GM18508 (cell line): ENCODE measurements around the gene RBFOX2.

Experiments used
- ATAC-seq: cut with Tn5 transposase; IDR thresholded peaks from one replicate; pipeline ENCODE4 v1.9.1; 2021; ENCODE audit warnings: moderate number of reproducible peaks; ENCODE audit not compliant: insufficient read depth, unreplicated experiment

Gene RBFOX2

DNA sequence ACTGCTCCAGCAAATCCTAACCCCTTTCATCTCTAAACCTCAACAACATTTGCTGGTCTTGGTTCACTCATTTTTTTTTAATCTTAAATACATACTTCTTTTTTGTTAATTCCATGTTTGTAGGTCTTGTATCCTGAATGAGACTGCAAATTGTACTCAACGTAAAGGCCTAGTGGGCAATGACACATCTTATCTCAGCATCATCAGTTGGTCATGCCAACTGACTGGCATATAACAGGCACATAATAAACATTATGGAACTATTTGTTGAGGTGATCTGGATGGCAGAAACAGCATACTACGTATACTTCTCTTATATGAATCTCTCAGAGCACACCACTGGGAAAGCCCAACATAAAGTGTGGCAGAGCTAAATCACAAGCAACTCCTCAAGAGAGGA, 116.7 kb downstream of the RBFOX2 start:
- ATAC-seq = no peak

DNA sequence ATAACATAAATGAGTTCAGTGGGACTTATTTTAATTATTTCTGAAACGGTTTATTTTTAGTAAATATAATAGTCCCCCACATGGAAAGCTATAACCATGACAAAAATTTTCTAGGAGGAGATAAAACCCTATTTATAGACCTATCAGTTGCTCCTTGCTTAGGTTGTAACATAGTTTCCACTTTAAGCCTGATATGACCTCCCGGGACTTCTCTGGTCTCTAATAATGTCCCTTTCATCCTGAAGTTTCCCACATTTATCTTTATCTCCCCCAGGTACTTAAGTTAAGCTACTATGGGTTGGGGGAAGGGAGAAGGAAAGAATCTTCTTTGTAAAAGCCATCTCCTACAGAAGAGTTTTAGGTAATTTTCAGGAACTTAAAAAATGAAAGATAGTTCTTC, 117.7 kb downstream of the RBFOX2 start:
- no peak for ATAC-seq

DNA sequence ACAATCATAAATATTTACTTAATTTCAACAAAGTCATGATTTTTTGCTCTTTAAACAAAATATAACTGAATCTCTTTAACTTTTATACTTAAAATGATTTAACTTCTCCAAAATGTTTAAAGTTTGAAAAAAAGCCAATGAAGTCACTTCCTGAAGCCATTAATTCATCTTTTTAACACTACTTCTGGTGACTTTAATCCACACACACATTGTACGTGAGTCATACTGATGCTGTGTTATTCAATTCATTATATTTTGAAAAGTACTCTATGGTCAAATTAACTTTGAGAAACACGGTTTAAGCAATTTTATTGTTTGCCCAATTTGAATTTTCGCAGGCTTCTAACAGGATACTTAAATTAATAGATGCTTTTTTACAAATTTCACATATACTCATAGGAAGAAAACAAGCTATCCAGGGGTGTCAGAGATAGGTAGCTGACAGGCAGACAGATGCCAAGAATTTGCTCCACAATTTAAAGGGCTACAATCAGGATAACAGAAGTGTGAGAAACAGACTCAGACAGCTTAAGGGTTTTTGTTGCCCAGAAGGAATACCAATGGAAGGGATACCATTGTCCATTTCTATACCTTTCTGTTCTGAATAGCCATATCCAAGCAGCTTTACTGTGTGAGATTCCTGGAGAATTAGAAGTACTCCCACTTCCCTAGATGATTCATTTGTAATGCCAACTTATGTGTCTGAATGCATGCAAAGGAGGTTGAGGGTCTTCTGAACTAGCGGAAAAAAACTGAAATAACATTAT, 118.4 kb downstream of the RBFOX2 start:
- no peak for ATAC-seq

DNA sequence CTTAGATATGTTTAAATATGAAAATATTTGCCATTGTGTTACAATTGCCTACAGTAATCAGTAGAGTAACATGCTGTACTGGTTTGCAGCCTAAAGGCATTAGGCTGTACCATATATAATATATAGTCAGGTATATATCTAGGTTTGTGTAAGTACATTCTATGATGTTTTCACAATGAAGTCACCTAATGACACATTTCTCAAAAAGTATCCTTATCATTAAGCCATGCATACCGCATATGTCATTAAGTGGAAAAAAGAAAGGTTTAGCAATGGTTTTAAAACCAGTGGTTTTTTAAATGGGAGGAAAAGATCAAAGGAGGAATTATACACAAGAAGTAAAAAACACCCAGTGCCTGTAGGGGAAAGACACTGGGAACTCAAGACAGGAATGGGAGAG, 122.7 kb downstream of the RBFOX2 start:
- no peak for ATAC-seq

DNA sequence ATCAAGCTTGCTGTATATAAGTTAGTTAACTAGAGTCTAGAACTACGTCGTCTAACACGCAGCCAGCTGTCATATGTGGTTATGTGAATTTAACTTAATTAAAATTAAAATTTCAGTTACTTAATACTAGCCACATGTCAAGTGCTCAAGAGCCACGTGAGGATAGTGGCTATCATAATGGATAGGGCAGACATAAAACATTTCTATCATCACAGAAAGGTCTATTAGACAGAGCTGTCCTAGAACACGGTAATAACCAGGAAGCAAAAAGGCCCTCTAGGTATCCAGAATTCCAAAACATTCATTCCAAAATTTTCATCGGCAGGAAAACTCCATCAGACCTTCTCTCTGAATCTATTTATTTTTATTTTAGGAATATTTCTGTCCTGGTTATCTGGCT, 123.9 kb downstream of the RBFOX2 start:
- ATAC-seq = no peak

DNA sequence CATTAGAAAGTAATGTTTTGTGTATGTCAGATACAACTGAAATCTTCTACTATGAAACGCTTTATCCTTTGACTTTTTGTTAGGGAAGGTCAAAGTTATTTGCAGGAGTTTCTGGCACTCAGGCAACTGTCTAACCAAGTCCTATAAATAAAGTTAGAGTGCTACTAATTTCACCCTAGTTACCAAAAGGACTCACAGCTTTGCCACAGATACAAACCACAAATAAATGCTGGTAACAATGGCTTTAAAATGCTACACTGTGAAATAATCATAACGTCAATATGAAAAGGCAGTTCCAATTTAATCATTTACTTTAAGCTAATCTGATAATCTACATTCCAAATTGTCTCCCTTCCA, 124.3 kb downstream of the RBFOX2 start:
- no peak for ATAC-seq

DNA sequence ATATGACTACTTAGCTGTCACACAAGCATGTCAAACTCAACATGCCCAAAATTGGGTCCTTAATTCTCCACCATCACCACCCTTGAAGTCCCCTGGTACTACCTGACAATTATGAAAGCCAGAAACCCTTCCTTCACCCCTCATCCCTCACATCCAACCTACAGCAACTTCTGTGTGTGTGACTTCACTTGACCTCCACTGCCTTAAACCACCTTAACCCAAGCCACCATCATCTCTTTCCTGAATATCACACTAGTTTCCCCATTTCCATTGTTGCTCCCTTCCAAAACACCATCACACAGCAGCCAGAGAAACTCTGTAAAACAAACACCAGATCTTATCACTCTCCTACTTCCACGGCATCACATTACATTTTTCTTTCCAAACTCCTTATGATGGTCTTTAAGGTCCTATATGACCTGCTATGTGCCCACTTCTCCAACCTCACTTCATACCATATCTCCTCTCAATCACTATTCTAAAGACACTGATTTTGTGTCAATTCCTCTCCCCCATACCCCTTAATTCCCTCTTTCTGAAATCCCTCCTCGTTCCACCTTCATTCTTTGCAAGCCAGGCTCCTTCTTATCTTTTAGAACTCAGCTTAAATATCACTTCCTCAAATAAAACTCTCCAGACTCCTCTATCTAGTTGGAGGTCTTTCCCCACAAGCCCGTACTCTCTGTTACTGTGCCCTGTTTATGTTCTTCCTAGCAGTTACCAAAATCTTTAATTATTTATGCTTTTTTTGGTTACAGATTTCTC, 124.9 kb downstream of the RBFOX2 start:
- no peak for ATAC-seq

DNA sequence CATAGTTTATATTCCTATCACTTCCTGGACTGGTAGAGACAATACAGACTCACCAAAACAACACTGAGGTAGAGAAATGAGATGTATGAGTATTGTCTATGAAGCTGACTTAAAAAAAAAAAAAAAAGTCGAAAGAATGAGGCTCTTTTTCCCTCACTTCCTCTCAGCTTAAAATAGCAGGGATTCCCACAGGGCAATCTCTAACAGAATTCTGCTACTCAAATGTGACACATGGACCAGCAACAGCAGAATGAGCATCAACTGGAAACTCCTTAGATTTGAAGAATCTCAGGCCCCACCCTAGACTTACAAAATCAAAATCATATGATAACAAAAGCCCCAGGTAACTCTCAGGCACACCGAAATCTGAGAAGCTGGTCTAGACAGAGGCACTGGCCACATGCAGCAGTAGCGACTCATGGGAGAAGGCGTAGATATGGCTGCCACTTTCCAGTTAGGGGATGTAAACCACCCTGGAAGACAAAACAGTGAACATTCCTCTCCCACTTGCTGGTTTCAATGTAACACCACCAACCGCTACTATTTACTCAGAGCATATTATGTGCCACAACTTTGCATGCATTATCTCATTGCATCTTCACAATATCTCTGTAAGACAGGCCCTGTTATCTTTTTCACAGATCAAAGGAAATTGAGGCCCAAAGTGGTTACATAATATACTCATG, 128.0 kb downstream of the RBFOX2 start:
- no peak for ATAC-seq

DNA sequence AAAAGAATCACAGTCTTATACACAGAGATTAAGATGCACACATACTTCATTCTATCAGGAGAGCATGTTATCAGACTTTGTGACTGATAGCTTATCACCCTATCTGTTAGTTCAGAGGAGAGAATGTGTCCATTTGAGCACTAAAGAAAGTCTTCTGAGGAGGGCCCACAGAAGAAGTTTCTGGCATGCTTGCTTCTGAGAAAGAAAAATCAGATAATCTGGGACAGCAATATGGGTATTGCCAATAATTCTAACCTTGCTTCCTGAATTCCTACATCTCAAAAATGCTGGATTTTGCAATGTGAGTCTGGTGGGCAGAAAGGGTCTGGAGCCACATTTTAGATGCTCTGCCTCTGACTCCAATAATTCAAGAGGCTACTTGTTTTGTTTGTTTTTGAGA, 128.9 kb downstream of the RBFOX2 start:
- ATAC-seq = no peak

DNA sequence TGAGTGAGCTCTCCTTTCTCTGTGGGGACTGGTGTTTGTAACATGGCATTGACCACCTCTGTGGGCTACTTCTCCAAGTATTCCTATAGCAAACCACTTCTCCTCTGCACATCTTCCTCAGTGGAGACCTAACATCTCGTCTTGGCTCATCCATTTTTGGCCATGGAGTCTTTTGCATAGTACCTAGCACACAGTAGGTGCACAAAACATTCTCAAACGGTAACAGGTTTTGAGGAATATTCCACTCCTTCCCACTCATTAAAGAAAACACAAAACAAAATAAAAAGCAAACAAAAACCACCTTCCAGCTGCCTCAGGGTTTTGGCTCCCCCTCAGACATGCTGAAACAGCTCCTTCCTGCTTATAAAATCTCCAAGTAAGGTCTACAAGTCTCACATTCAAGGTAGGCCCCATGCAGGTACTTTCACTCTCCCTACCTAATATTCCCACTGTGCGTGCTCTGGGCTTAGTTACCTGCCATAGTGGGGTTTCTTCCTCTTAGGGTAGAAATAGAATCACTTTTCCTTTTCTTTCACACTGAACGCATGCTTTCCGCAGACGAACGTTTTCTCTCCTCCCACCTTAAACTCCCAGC, 132.4 kb downstream of the RBFOX2 start:
- no peak for ATAC-seq

DNA sequence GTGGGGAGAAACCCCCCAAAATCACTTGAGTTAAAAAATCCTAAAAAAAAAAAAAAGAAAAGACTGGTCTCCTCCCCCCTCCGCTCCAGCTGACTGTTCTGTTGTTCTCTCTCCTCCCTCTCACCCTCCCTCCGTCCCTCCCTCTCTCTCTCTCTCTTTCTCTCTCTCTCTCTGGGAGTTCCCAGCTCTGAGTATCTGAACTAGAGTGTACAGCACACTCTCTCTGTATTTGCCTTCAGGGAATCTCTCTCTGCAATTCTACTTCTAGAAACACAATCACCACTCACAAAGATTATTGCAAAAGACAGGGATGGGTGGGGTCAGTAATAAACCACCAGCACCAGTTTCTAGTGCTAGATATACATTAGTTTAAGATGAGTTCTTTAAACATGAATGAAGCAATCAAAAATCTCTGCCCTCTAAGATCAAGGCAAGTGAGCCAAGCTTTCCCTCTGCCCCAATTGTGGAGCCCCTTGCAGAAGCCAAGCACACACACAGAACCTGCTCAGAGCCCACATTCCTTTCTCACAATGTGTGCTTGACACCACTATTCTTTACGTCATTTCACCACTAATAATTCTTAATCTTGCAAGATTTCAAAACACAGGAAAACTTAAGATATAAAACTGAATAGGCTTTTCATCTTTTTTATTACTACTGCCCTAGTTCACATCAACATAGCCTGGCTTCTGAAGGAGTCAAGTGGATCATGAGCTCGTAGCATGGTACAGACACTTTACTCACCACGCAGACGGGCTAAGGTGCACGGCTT, 133.5 kb downstream of the RBFOX2 start:
- ATAC-seq = no peak

DNA sequence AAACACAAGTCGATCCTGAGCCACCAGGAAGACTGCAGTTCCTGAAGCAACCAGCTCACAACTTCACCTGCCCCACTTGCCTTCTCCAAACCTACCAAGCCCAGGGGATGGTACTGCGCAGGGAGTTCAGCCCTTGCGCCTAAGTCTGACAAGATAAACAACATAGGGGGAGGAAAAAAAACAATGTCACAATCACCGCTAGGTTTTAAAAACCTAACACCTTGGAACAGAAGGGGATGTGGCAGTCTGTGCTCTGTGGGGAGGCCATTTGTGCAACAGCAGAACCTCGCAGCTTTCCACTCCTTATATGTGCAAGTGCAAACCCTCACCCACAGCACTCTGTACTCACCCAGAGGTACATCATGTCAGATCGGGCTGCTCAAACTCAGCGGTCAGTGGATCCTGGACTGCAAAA, 134.2 kb downstream of the RBFOX2 start:
- ATAC-seq = no peak

DNA sequence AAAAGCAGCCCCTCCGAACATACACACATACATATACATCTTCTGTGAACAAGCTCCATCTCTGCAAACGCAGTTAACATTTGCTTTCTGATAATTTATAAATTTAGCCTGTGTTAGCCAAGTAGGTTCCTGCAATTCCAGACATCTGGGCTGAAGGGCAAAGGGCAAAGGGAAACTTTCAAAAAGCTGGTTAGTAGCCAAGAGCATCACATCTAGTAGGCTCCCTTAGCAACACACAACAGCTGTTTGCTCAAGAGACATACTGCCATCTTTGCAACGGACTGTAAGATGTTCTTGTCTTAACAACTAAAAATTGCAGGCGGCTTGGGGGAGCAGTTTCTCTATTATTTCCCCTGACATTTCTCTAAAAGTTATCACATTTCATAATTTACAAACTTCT, 134.9 kb downstream of the RBFOX2 start:
- ATAC-seq = no peak

DNA sequence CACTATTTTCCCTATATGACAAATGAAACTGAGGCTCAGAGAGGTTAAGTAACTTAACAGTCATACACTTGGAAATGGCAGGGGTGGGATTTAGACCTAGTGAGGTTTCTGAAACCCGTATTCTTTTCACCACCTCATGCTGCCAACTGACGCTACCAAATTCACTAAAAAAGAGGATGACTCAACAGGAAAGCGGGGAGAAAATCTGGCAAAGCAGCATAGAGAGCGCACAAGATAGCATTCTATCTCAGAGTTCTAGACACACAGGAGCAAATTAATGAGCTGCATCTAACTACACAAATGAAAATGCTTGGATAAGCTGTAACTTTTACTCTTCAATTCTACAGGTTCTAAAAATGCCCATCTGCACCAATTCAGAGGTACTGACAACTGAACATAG, 136.4 kb downstream of the RBFOX2 start:
- no peak for ATAC-seq

DNA sequence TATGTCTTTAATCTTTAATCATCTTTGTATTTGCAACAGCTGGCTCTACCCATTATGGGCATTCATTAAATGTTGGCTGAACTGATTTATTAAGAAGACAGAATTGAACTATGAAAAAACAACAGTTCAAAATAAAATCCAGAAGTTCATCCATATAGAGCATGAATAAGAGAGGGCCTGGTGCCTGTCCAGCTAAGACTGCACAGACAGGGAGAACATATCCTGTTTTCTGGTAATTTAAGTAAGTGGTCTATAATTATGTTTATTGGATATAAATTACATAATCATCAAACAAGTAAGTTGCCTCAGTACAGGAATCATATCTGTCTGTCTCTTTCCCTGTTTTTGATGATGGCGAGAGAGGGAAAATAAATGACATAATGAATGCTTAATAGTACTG, 137.2 kb downstream of the RBFOX2 start:
- ATAC-seq = no peak

DNA sequence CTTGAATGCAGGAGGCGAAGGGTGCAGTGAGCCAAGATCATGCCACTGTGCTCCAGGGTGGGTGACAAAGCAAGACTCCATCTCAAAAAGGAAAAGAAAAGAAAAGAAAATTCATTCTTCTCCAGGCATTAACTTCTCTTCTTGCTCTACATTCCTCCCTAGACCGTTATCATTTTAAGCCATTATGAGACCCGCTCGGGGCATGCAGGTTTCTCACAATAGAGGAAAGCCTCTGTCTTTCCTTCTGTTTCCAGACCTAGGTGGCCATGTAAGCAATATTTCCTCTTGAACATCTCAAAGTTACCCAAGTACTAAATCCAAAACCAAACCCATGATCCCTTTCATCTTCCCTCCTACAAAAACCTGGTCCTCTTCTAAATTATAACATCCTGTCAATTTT, 139.6 kb downstream of the RBFOX2 start:
- ATAC-seq = no peak

DNA sequence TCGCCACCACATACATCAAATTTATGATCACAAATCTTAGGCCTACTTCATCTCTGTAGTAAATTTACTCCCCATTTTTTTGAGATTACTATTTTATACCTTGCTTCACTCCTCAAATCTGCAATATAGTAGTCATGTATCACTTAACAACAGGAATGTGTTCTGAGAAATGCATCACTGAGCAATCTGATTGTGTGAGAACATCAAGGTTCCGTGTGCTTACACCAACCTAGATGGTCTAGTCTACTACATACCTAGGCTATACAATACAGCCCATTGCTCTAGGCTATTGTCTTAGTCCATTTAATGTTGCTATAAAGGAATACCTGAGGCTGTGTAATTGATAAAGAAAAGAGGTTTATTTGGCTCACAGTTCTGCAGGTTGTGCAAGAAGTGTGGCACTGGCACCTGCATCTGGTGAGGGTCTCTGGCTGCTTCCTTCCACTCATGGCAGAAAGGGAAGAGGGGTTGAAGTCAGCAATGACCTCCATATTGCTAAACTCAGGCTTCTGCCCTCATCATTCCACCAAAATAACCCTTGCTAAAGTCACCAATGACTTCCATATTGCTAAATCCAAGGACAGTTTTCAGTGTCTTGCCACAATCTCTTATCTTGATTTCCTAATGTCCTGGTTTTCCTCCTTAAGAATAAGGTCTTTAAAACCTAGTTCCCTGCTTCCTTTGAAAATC, 140.3 kb downstream of the RBFOX2 start:
- ATAC-seq = no peak

DNA sequence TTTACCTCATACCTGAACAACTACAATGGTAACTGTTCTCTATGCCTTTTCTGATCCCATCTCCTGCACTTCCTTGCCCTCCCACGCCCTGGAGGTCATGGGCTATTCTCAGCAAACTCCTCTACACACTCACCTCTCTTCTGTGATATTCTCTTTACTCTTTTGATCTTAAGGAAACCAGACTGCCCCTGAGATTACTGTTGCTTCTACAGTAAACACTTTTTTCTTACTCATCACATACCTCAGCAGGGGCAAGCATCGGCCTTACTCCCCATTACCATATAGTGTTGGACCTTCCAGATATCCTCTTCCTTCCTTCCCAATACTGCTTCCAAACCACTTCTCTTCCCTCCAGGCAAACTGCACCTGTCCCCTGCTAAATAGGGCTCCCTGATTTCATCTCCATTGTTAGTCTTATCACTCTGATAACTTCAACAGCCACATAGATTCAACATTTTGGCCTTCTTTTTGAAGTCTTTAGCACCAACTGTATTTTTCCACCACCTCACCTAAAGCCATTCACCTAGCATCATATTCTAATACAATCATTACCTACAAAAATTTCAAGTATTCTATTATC, 141.2 kb downstream of the RBFOX2 start:
- no peak for ATAC-seq

DNA sequence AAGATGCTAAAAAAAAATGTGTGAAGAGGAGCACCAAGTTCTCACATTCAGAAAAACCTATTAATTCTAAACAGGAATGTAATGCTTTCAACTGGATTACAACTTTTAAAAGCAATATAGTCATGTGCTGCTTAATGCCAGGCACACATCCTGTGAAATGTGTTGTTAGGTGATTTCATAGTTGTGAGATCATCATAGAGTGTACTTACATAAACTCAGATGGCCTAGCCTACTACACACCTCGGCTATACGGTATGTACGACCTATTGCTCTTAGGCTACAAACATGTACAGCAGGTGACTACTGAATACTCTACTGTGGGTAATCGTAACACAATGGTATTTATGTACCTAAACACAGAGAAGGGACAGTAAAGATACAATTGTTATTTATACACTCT, 142.3 kb downstream of the RBFOX2 start:
- ATAC-seq = no peak
